HG03432 (cell line): ENCODE results near the gene C15orf39.

ENCODE experiments used
- ATAC-seq: cut with Tn5 transposase; IDR thresholded peaks from one replicate; pipeline ENCODE4 v1.9.1; 2021; ENCODE audit warnings: mild to moderate bottlenecking, moderate library complexity; ENCODE audit not compliant: unreplicated experiment

C15orf39 gene

GRCh38 chr15:75195122-75195765 is 6.4 kb upstream of the C15orf39 start:
- no peak for ATAC-seq

GRCh38 chr15:75195766-75196241 is 5.9 kb upstream of the C15orf39 start:
- no peak for ATAC-seq

- ATAC-seq, result no peak
Observed at GRCh38 chr15:75197062-75197630, 4.5 kb upstream of the C15orf39 start.

- ATAC-seq, result no peak
Observed at GRCh38 chr15:75198560-75199356, 2.9 kb upstream of the C15orf39 start.

- no peak for ATAC-seq
Observed at GRCh38 chr15:75199357-75199940, 2.2 kb upstream of the C15orf39 start.

GRCh38 chr15:75200391-75200764 is 1.3 kb upstream of the C15orf39 start:
- ATAC-seq, result no peak

- ATAC-seq, result no peak
Observed at GRCh38 chr15:75200765-75201615, 692 bp upstream of the C15orf39 start.

- ATAC-seq, result peak; percentile 35
Observed at GRCh38 chr15:75202251-75203016, 752 bp downstream of the C15orf39 start.

- ATAC-seq, result no peak
Observed at GRCh38 chr15:75203017-75203907, 1.6 kb downstream of the C15orf39 start.

GRCh38 chr15:75203908-75204263 is 2.2 kb downstream of the C15orf39 start:
- ATAC-seq, result no peak

GRCh38 chr15:75204340-75205063 is 2.8 kb downstream of the C15orf39 start:
- peak; percentile 27 for ATAC-seq

GRCh38 chr15:75205064-75205395 is 3.3 kb downstream of the C15orf39 start:
- no peak for ATAC-seq

- no peak for ATAC-seq
Observed at GRCh38 chr15:75206006-75206405, 4.3 kb downstream of the C15orf39 start.

GRCh38 chr15:75206803-75207617 is 5.3 kb downstream of the C15orf39 start:
- ATAC-seq, result no peak

GRCh38 chr15:75207618-75208500 is 6.2 kb downstream of the C15orf39 start:
- no peak for ATAC-seq

GRCh38 chr15:75208501-75209288 is 7.0 kb downstream of the C15orf39 start:
- ATAC-seq, result no peak
